Measurements from ENCODE around the gene SNRNP25. TPM values are rescaled to one million over a fixed set of nuclear protein-coding genes. Genes with fewer than 3 reads are reported as not detected.
A peak's percentile ranks its signal among the peaks of the same experiment; 100 is the strongest.

The SNRNP25 gene
- total and polyA plus RNA-seq, 2 experiments from 2014 or later: 12.1 to 31.5 TPM

DNA sequence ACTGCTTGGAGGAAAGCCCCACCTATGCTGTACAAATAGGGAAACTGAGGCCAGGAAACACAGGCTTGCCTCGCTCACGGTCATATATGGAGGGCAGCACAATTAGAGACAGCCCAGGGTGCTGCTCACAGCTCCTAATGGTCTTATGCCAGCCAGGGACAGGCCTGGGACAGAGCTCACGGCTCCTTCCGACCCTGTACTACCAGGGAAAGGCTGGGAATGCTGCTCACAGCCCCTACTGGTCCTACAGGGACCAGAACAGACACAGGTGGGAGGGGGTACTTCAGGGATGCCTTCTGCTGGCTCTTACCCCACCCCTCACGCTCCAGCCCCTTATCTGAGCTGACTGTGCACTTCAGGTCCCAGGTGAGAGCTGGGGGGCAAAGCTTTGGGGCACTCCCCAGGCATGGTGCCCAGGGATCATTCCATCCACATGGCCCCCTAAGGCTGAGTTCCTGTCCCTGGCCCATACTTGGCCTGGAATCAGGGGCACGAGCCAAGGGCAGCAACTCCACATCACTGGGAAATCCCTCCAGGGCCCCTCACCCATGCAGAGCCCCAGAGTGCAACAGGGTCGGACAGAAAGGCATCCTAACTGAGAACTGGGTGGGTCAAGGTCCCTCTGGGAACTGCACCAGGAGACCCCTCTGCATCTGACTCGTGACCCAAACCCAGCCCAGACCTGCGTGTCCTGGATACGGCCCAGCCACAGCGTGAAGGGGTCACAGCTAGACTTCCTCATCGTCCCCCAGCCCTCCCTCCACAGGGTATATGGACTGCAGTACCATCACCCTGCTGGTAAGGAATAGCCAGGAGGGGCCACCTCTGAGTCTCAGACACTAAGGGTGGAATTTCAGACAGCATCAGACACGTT lies 12.9 kb downstream of the SNRNP25 start:
- no peaks in the 10 kb centered on the region for H3K27me3 ChIP-seq (replicated peaks; ENCODE audit: insufficient read depth)
- no peak overlapping the region for H2AFZ ChIP-seq
- H3K4me1 ChIP-seq (ENCODE audit: insufficient read depth): peaks cover 24% of the 10 kb centered on the region
- H3K9me3 ChIP-seq (ENCODE audit: low read depth): no peaks in the 10 kb centered on the region
- H3K9me2 ChIP-seq (ENCODE audit: insufficient read depth): no peaks in the 10 kb centered on the region
- 79 to 81% methylated on average over 12 to 13 of the region's 13 CpGs for WGBS, 2 experiments (ENCODE audit: low coverage in 1 of 2, low lambda C conversion rate in 2 of 2, missing lambda C conversion rate in 2 of 2)
- H3K4me3 ChIP-seq: no peak overlapping the region
- DNase-seq: no peak
- in situ Hi-C loops (cut with MboI): no loop called here
- TF ChIP-seq EZH2 (IDR thresholded peaks at IDR 0.05; ENCODE audit: insufficient read depth, poor library complexity, severe bottlenecking) (no peak), EZH2phosphoT487 (IDR thresholded peaks at IDR 0.05; ENCODE audit: insufficient read depth, low read depth) (no peak)
- peaks cover 4% of the 10 kb centered on the region; the same call in 1 of the 2 replicates for H4K20me1 ChIP-seq (ENCODE audit: insufficient read depth)
- no peak overlapping the region for H3K9ac ChIP-seq
- no peak overlapping the region for H3K4me2 ChIP-seq (ENCODE audit: unreplicated experiment)
- H3F3A ChIP-seq (ENCODE audit: insufficient read depth): no peaks in the 10 kb centered on the region
- H3K79me2 ChIP-seq (ENCODE audit: insufficient read depth): peaks cover 67% of the 10 kb centered on the region
- H3K27ac ChIP-seq: no peak overlapping the region
- peaks cover 2% of the 10 kb centered on the region; the same call in 1 of the 2 replicates for H3K36me3 ChIP-seq (ENCODE audit: low read depth)

DNA sequence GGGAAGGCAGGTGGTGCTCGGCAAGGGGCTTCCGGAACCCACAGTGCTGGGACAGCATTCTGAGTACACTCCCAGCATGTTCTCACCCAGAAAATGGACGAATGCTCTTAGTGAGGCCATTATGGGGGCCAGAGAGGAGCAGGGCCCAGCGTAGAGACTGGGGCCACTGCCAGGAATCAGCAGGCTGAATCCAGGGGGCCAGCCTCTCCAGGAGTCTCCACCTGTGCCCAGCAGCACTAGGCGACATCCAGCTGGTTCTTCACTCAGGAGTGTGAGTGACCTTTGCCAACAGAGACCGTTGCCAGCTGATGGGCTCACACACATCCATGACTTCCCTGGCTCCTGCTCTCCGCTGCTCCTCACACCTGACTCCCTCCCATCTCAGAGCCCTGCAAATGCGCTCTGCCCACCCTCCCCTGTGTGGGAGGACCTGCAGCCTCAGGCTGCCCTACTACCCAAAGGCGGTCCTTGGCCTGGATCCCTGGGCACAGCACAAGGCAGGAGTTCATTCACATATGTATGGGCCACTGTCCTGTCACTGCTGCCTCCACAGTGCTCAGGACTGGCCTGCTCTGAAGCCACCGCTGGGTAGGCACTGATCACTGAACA lies 13.7 kb downstream of the SNRNP25 start:
- Histone ChIP-seq H3K4me2 (ENCODE audit: unreplicated experiment) (no peak overlapping the region), H3K4me1 (ENCODE audit: insufficient read depth) (peaks cover 24% of the 10 kb centered on the region), H3K9me2 (ENCODE audit: insufficient read depth) (no peaks in the 10 kb centered on the region), H2AFZ (no peak overlapping the region), H3F3A (ENCODE audit: insufficient read depth) (no peaks in the 10 kb centered on the region), H3K36me3 (ENCODE audit: low read depth) (peaks cover 2% of the 10 kb centered on the region; the same call in 1 of the 2 replicates), H3K27me3 (replicated peaks; ENCODE audit: insufficient read depth) (no peaks in the 10 kb centered on the region), H4K20me1 (ENCODE audit: insufficient read depth) (peaks cover 4% of the 10 kb centered on the region; the same call in 1 of the 2 replicates), H3K4me3 (no peak overlapping the region), H3K27ac (no peak overlapping the region), H3K9me3 (ENCODE audit: low read depth) (no peaks in the 10 kb centered on the region), H3K79me2 (ENCODE audit: insufficient read depth) (peaks cover 69% of the 10 kb centered on the region), H3K9ac (no peak overlapping the region)
- WGBS, 2 experiments (ENCODE audit: low coverage in 1 of 2, low lambda C conversion rate in 2 of 2, missing lambda C conversion rate in 2 of 2): 79 to 83% methylated on average over 10 of the region's 10 CpGs
- in situ Hi-C loops (cut with MboI): no loop called here
- TF ChIP-seq EZH2phosphoT487 (IDR thresholded peaks at IDR 0.05; ENCODE audit: insufficient read depth, low read depth) (no peak), EZH2 (IDR thresholded peaks at IDR 0.05; ENCODE audit: insufficient read depth, poor library complexity, severe bottlenecking) (no peak)
- no peak for DNase-seq

DNA sequence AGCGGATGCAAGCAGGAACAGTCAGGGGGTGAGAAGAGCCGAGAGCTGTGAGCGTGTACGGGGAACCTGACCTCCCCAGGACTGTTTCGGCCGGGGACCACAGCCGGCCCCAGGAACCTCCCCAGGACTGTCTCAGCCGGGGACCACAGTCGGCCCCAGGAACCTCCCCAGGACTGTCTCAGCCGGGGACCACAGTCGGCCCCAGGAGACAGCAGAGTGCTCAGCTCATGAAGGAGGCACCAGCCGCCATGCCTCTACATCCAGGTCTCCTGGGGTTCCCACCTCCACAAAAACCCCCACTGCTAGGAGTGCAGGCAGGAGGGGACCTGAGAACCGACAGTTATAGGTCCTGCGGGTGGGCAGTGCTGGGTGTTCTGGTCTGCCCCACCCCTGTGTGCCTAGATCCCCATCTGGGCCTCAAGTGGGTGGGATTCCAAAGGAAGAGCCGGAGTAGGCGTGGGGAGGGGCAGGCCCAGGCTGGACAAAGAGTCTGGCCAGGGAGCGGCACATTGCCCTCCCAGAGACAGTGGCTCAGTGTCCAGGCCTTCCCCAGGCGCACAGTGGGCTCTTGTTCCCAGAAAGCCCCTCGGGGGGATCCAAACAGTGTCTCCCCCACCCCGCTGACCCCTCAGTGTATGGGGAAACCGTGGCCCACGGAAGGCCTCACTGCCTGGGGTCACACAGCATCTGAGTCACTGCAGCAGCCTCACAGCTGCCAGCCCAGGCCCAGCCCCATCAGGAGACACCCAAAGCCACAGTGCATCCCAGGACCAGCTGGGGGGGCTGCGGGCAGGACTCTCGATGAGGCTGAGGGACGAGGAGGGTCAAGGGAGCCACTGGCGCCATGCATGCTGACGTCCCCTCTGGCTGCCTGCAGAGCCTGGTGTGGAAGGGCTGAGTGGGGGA lies 14.5 kb downstream of the SNRNP25 start:
- TF ChIP-seq EZH2 (IDR thresholded peaks at IDR 0.05; ENCODE audit: insufficient read depth, poor library complexity, severe bottlenecking): no peak
- TF ChIP-seq EZH2phosphoT487 (IDR thresholded peaks at IDR 0.05; ENCODE audit: insufficient read depth, low read depth): no peak
- Histone ChIP-seq H3K4me3 (no peak overlapping the region), H2AFZ (no peak overlapping the region), H4K20me1 (ENCODE audit: insufficient read depth) (peaks cover 4% of the 10 kb centered on the region; the same call in 1 of the 2 replicates), H3F3A (ENCODE audit: insufficient read depth) (no peaks in the 10 kb centered on the region), H3K79me2 (ENCODE audit: insufficient read depth) (peaks cover 69% of the 10 kb centered on the region), H3K9me3 (ENCODE audit: low read depth) (no peaks in the 10 kb centered on the region), H3K9me2 (ENCODE audit: insufficient read depth) (no peaks in the 10 kb centered on the region), H3K4me2 (ENCODE audit: unreplicated experiment) (no peak overlapping the region), H3K27me3 (replicated peaks; ENCODE audit: insufficient read depth) (no peaks in the 10 kb centered on the region), H3K9ac (no peak overlapping the region; the same call in 1 of the 2 replicates), H3K36me3 (ENCODE audit: low read depth) (no peaks in the 10 kb centered on the region; the same call in 1 of the 2 replicates), H3K4me1 (ENCODE audit: insufficient read depth) (peaks cover 27% of the 10 kb centered on the region), H3K27ac (no peak overlapping the region)
- in situ Hi-C loops (cut with MboI): no loop called here
- DNase-seq: peak; percentile 60
- WGBS, 2 experiments (ENCODE audit: low coverage in 1 of 2, low lambda C conversion rate in 2 of 2, missing lambda C conversion rate in 2 of 2): 62 to 64% methylated on average over 24 to 27 of the region's 27 CpGs

DNA sequence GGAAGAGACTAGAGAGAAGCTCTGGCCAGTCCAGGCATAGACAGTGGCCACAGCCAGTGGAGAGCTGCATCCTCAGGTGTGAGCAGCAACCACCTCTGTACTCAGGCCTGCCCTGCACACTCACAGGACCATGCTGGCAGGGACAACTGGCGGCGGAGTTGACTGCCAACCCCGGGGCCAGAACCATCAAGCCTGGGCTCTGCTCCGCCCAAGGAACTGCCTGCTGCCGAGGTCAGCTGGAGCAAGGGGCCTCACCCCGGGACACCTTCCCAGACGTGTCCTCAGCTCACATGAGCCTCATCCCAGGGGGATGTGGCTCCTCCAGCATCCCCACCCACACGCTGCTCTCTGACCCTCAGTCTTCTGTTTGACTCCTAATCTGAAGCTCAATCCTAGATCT lies 15.6 kb downstream of the SNRNP25 start:
- 38 to 48% methylated on average over 6 to 8 of the region's 8 CpGs for WGBS, 2 experiments (ENCODE audit: low coverage in 1 of 2, low lambda C conversion rate in 2 of 2, missing lambda C conversion rate in 2 of 2)
- H3K9me3 ChIP-seq (ENCODE audit: low read depth): no peaks in the 10 kb centered on the region
- H3F3A ChIP-seq (ENCODE audit: insufficient read depth): no peaks in the 10 kb centered on the region
- no peak overlapping the region for H3K4me2 ChIP-seq (ENCODE audit: unreplicated experiment)
- H4K20me1 ChIP-seq (ENCODE audit: insufficient read depth): peaks cover 4% of the 10 kb centered on the region; the same call in 1 of the 2 replicates
- H3K27me3 ChIP-seq (replicated peaks; ENCODE audit: insufficient read depth): no peaks in the 10 kb centered on the region
- H3K4me1 ChIP-seq (ENCODE audit: insufficient read depth): peaks cover 27% of the 10 kb centered on the region
- no peaks in the 10 kb centered on the region for H3K9me2 ChIP-seq (ENCODE audit: insufficient read depth)
- in situ Hi-C loops (cut with MboI): no loop called here
- no peaks in the 10 kb centered on the region; the same call in 1 of the 2 replicates for H3K36me3 ChIP-seq (ENCODE audit: low read depth)
- H3K9ac ChIP-seq: peak overlapping the region; percentile 9; the same call in 1 of the 2 replicates
- no peak overlapping the region for H3K4me3 ChIP-seq
- no peak for TF ChIP-seq EZH2 (IDR thresholded peaks at IDR 0.05; ENCODE audit: insufficient read depth, poor library complexity, severe bottlenecking)
- no peak for TF ChIP-seq EZH2phosphoT487 (IDR thresholded peaks at IDR 0.05; ENCODE audit: insufficient read depth, low read depth)
- H3K79me2 ChIP-seq (ENCODE audit: insufficient read depth): peaks cover 69% of the 10 kb centered on the region
- DNase-seq: no peak
- H2AFZ ChIP-seq: no peak overlapping the region
- H3K27ac ChIP-seq: no peak overlapping the region
